WTC11 (cell line): Measurements from ENCODE around the gene PA2G4.
"Not testable (repeated sequence)": the region's sequence is repeated elsewhere in the genome, so short reads cannot be mapped to it uniquely, and the experiment has no call there.

Experiments
- CBFB ChIP-seq: sonication (generic); formaldehyde crosslinking; IDR thresholded peaks from 2 replicates; pipeline ENCODE4 v1.8.1; 2022; ENCODE audit warnings: mild to moderate bottlenecking, low read depth, missing genetic modification reagents
- FOXJ3 ChIP-seq: sonication (generic); formaldehyde crosslinking; IDR thresholded peaks from 2 replicates; pipeline ENCODE4 v1.9.0; 2021; ENCODE audit warnings: missing genetic modification reagents, mild to moderate bottlenecking, borderline replicate concordance
- JUN ChIP-seq: sonication (generic); formaldehyde crosslinking; IDR thresholded peaks from 2 replicates; pipeline ENCODE4 v1.8.0; 2023; ENCODE audit warnings: mild to moderate bottlenecking, missing genetic modification reagents
- NFYB ChIP-seq: sonication (generic); formaldehyde crosslinking; conservative IDR thresholded peaks from 2 replicates; pipeline ENCODE4 v1.8.0; 2022; ENCODE audit warnings: low read depth, missing genetic modification reagents
- TEAD4 ChIP-seq: sonication (generic); formaldehyde crosslinking; IDR thresholded peaks from 2 replicates; pipeline ENCODE4 v1.8.0; 2022; ENCODE audit warnings: mild to moderate bottlenecking, missing genetic modification reagents
- TF ChIP-seq, protein P1 (sequence below): fragments of 200-600 bp; IDR thresholded peaks from 2 replicates; pipeline ENCODE4 v1.8.0; 2022; ENCODE audit warnings: antibody characterized with exemption

DNA sequence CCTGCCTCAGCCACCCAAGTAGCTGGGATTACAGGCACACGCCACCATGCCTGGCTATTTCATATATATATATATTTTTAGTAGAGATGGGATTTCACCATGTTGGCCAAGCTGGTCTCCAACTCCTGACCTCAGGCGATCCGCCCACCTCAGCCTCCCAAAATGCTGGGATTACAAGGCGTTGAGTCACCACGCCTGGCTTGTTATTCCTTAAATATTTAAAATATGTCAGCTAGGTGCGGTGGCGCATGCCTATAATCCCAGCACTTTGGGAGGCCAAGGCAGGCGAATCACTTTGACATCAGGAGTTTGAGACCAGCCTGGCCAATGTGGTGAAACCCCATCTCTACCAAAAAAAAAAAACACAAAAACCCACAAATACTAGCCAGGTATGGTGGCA is 44.4 kb upstream of the PA2G4 start:
- not testable (repeated sequence) for TF ChIP-seq TEAD4 (CRISPR knock-in tag); FOXJ3 (CRISPR knock-in tag); CBFB; JUN; NFYB (CRISPR knock-in tag)
- TF ChIP-seq, protein P1, sequence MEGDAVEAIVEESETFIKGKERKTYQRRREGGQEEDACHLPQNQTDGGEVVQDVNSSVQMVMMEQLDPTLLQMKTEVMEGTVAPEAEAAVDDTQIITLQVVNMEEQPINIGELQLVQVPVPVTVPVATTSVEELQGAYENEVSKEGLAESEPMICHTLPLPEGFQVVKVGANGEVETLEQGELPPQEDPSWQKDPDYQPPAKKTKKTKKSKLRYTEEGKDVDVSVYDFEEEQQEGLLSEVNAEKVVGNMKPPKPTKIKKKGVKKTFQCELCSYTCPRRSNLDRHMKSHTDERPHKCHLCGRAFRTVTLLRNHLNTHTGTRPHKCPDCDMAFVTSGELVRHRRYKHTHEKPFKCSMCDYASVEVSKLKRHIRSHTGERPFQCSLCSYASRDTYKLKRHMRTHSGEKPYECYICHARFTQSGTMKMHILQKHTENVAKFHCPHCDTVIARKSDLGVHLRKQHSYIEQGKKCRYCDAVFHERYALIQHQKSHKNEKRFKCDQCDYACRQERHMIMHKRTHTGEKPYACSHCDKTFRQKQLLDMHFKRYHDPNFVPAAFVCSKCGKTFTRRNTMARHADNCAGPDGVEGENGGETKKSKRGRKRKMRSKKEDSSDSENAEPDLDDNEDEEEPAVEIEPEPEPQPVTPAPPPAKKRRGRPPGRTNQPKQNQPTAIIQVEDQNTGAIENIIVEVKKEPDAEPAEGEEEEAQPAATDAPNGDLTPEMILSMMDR = not testable (repeated sequence)
